Body of pancreas (tissue), 4 donors: ENCODE data around the gene TXNL1. TPM values are rescaled to one million over a fixed set of nuclear protein-coding genes. Genes with fewer than 3 reads are reported as not detected.
"Not testable (repeated sequence)": the region's sequence is repeated elsewhere in the genome, so short reads cannot be mapped to it uniquely, and the experiment has no call there.

ENCODE experiments used
- ATAC-seq: fragments of 150-250 bp; one replicate; pipeline ENCODE4 v1.9.1; 2016
- DNase-seq, 4 donors: peaks; one replicate each; pipeline ENCODE4 v3.0.0-alpha.2; 2019
- H3K27ac ChIP-seq, 4 donors: fragments of 200-600 bp; sonication (generic); 1 replicate in 3 of 4; 2 replicates in 1 of 4; pipeline versions ENCODE4 v1.5.1 to v1.6.1; 2016 to 2019; ENCODE audit warnings: mild to moderate bottlenecking in 1 of 4, mixed read lengths in 1 of 4, moderate library complexity in 1 of 4
- H3K27me3 ChIP-seq, 2 donors: fragments of 200-600 bp; sonication (generic); one replicate each; pipeline ENCODE4 v1.6.0; 2016; ENCODE audit warnings: mild to moderate bottlenecking in 1 of 2
- H3K36me3 ChIP-seq, 2 donors: fragments of 200-600 bp; sonication (generic); replicated peaks in 1 of 2; 2 replicates each; pipeline ENCODE4 v1.5.1; 2016; ENCODE audit warnings: low read depth in 2 of 2; ENCODE audit not compliant: insufficient read depth in 1 of 2
- H3K4me1 ChIP-seq: fragments of 200-600 bp; sonication (generic); one replicate; pipeline ENCODE4 v1.6.0; 2016
- H3K4me3 ChIP-seq, 2 donors: fragments of 200-600 bp; sonication (generic); 1 replicate in 1 of 2; 2 replicates in 1 of 2; pipeline ENCODE4 v1.5.1; 2016 to 2019
- H3K9me3 ChIP-seq, 3 donors: fragments of 200-600 bp; sonication (generic); 1 replicate in 2 of 3; 2 replicates in 1 of 3; pipeline ENCODE4 v1.5.1; 2016
- CTCF ChIP-seq, 7 experiments: fragments of 450-650 bp in 4 of 7; fragments of 200-600 bp in 3 of 7; sonication (generic) in 3 of 7; IDR thresholded peaks; one replicate each; pipeline ENCODE4 v1.5.1; 2016 to 2019; ENCODE audit warnings: antibody characterized with exemption in 7 of 7
- POLR2A ChIP-seq, 3 donors: fragments of 450-650 bp; IDR thresholded peaks; one replicate each; pipeline ENCODE4 v1.6.1; 2016; ENCODE audit warnings: antibody characterized with exemption in 3 of 3, mild to moderate bottlenecking in 2 of 3
- WGBS, 2 donors: methylation state at CpG; one replicate each; pipeline ENCODE4 v1.1.5; 2017; 5-methylcytosine and 5-hydroxymethylcytosine counted together
- intact Hi-C: fragments of 100-400 bp; cut with DNase I; formaldehyde crosslinking; loops from one replicate; pipeline ENCODE4 v1.15.1; 2023
- total RNA-seq, 2 donors: library from RNA; depleted of rRNA; stranded (reverse); fragments of >200 nt; gene quantifications; one replicate each; pipeline ENCODE4 v1.1.0, GENCODE V29; 2016

Gene TXNL1
- total RNA-seq, 2 donors from 2014 or later, result 9.2 to 13.2 TPM

GRCh38 chr18:56575819-56576663 lies 62.4 kb downstream of the TXNL1 start:
- peak in 1 of 4 donors; percentile 40 for DNase-seq
- Histone ChIP-seq H3K27ac (no peak overlapping the region), H3K4me1 (peaks cover 25% of the 10 kb centered on the region), H3K9me3 (no peaks in the 10 kb centered on the region), H3K27me3 (no peaks in the 10 kb centered on the region), H3K4me3 (no peak overlapping the region), H3K36me3 (no peaks in the 10 kb centered on the region)
- ATAC-seq, result peak; percentile 76
- TF ChIP-seq CTCF (IDR thresholded peaks at IDR 0.05) (peak; percentile 42 to 85 (median 79)), POLR2A (IDR thresholded peaks at IDR 0.05) (no peak)
- whole genome bisulfite sequencing, 2 donors, result 25 to 33% methylated on average over 8 of the region's 8 CpGs
- intact Hi-C loops, result loop anchor here (5.0 to 10.0 kb wide), 2 partner anchors 1164 to 1341 kb away; no protein-coding TSS in a partner anchor

GRCh38 chr18:56574861-56575260 lies 63.5 kb downstream of the TXNL1 start:
- Histone ChIP-seq H3K4me1 (peaks cover 33% of the 10 kb centered on the region), H3K36me3 (no peaks in the 10 kb centered on the region), H3K4me3 (no peak overlapping the region), H3K27me3 (no peaks in the 10 kb centered on the region), H3K27ac (peak overlapping the region in 3 of 4 donors; percentile 2 to 44 (median 37)), H3K9me3 (no peaks in the 10 kb centered on the region)
- intact Hi-C loops, result loop anchor here (5.0 to 10.0 kb wide), 2 partner anchors 1163 to 1340 kb away; no protein-coding TSS in a partner anchor
- TF ChIP-seq POLR2A (IDR thresholded peaks at IDR 0.05) (no peak), CTCF (IDR thresholded peaks at IDR 0.05) (no peak)
- peak; percentile 85 for ATAC-seq
- 4 to 7% methylated on average over 3 of the region's 3 CpGs for WGBS, 2 donors
- peak; percentile 34 to 75 (median 55) for DNase-seq

GRCh38 chr18:56572267-56572666 lies 66.1 kb downstream of the TXNL1 start:
- H3K27me3 ChIP-seq, H3K36me3 ChIP-seq, H3K27ac ChIP-seq, H3K4me3 ChIP-seq, DNase-seq, H3K9me3 ChIP-seq, ATAC-seq: not testable (repeated sequence)
- WGBS, 2 donors, result 97 to 100% methylated on average over 3 to 35 of the region's 36 CpGs
- intact Hi-C loops, result loop anchor here (10.0 kb wide), 1 partner anchor 1337 kb away; no protein-coding TSS in a partner anchor
- H3K4me1 ChIP-seq, result peaks cover 33% of the 10 kb centered on the region

GRCh38 chr18:56570978-56571377 lies 67.4 kb downstream of the TXNL1 start:
- intact Hi-C loops, result loop anchor here (10.0 kb wide), 1 partner anchor 1336 kb away; no protein-coding TSS in a partner anchor
- peak; percentile 62 for ATAC-seq
- DNase-seq, result no peak
- no peak for TF ChIP-seq POLR2A (IDR thresholded peaks at IDR 0.05)
- TF ChIP-seq CTCF (IDR thresholded peaks at IDR 0.05), result no peak
- Histone ChIP-seq H3K27me3 (no peaks in the 10 kb centered on the region), H3K4me3 (no peak overlapping the region), H3K4me1 (peaks cover 36% of the 10 kb centered on the region), H3K9me3 (no peaks in the 10 kb centered on the region), H3K36me3 (no peaks in the 10 kb centered on the region), H3K27ac (no peak overlapping the region)
- 35 to 40% methylated on average over 3 of the region's 3 CpGs for WGBS, 2 donors

GRCh38 chr18:56569416-56569815 lies 69.0 kb downstream of the TXNL1 start:
- H3K4me3 ChIP-seq, result no peak overlapping the region
- H3K9me3 ChIP-seq, result no peaks in the 10 kb centered on the region
- peak overlapping the region in 1 of 4 donors; percentile 64 for H3K27ac ChIP-seq
- DNase-seq (no peak), ATAC-seq (no peak)
- TF ChIP-seq CTCF (IDR thresholded peaks at IDR 0.05), result no peak
- H3K4me1 ChIP-seq, result peaks cover 34% of the 10 kb centered on the region
- H3K27me3 ChIP-seq, result no peaks in the 10 kb centered on the region
- no peaks in the 10 kb centered on the region for H3K36me3 ChIP-seq
- 67 to 86% methylated on average over 1 of the region's 1 CpG for WGBS, 2 donors
- intact Hi-C loops, result no loop called here
